K562 (cell line): ENCODE data around the gene TMIGD2. TPM values are rescaled to one million over a fixed set of nuclear protein-coding genes. Genes with fewer than 3 reads are reported as not detected.
"Not testable (repeated sequence)": the region's sequence is repeated elsewhere in the genome, so short reads cannot be mapped to it uniquely, and the experiment has no call there.

Experiments used
- EP400 ChIP-seq: fragments of 450-650 bp; IDR thresholded peaks from 2 replicates; pipeline ENCODE4 v1.6.1; 2017; ENCODE audit warnings: antibody characterized with exemption, mild to moderate bottlenecking, moderate library complexity
- SMARCA4 ChIP-seq: fragments of 450-650 bp; IDR thresholded peaks from 2 replicates; pipeline ENCODE4 v1.6.1; 2016
- SMARCA5 ChIP-seq: fragments of 450-650 bp; IDR thresholded peaks from 2 replicates; pipeline ENCODE4 v1.6.1; 2016
- TBP ChIP-seq: optimal IDR thresholded peaks from 2 replicates; pipeline ENCODE3; 2011; ENCODE audit warnings: low read depth, low read length, improper control_type of control experiment
- YY1 ChIP-seq, 3 experiments: IDR thresholded peaks; 2 replicates each; pipeline ENCODE4 v1.6.1; 2011; ENCODE audit warnings: low read length in 2 of 3, mild to moderate bottlenecking in 2 of 3, moderate library complexity in 2 of 3, borderline replicate concordance in 1 of 3, control low read depth in 1 of 3, low read depth in 1 of 3; ENCODE audit not compliant: insufficient read depth in 3 of 3, insufficient replicate concordance in 2 of 3, control insufficient read depth in 1 of 3, insufficient read length in 1 of 3; ENCODE audit errors: extremely low read depth in 1 of 3
- ZNF121 ChIP-seq: sonication (generic); formaldehyde crosslinking; conservative IDR thresholded peaks from 2 replicates; pipeline ENCODE4 v1.8.0; 2022; ENCODE audit warnings: missing genetic modification reagents
- polyA plus RNA-seq, 8 experiments: library from polyadenylated mRNA; depleted of rRNA in 4 of 8; stranded (reverse) in 5 of 8; unstranded in 3 of 8; fragments of >200 nt; fragmentation: Nextera tagmentation in 2 of 8; fragmentation: Illumina TruSeq in 1 of 8; extraction: Ambion mirVana in 2 of 8; extraction: Trizol in 1 of 8; gene quantifications; 2 replicates each; pipeline versions ENCODE4 v1.2.1 to v1.2.3, GENCODE V29; 2011 to 2014; ENCODE audit warnings: inconsistent platforms in 1 of 8, missing spikeins in 1 of 8
- total RNA-seq, 7 experiments: library from RNA; depleted of rRNA in 6 of 7; stranded (reverse); fragments of >200 nt in 6 of 7; fragmentation: Illumina TruSeq in 2 of 7; extraction: Trizol in 2 of 7; gene quantifications; 2 replicates each; pipeline versions ENCODE4 v1.2.1 to v1.2.3, GENCODE V29; 2011 to 2021; ENCODE audit warnings: low replicate concordance in 1 of 7
- TF ChIP-seq, protein P1 (sequence below), 2 experiments: fragments of 450-650 bp in 1 of 2; sonication (generic) in 1 of 2; formaldehyde crosslinking in 1 of 2; IDR thresholded peaks in 1 of 2; conservative IDR thresholded peaks in 1 of 2; 2 replicates each; pipeline versions ENCODE4 v1.6.1 to v1.8.1; 2016 to 2023; ENCODE audit warnings: mild to moderate bottlenecking in 2 of 2, moderate library complexity in 2 of 2, inconsistent platforms in 1 of 2, missing genetic modification reagents in 1 of 2
- TF ChIP-seq, protein P2 (sequence below), 2 experiments: fragments of 450-650 bp in 1 of 2; sonication (generic) in 1 of 2; formaldehyde crosslinking in 1 of 2; IDR thresholded peaks; 2 replicates each; pipeline versions ENCODE4 v1.7.1 to v1.9.0; 2016 to 2022; ENCODE audit warnings: inconsistent platforms in 1 of 2, mild to moderate bottlenecking in 1 of 2, missing genetic modification reagents in 1 of 2
- TF ChIP-seq, protein P3 (sequence below), 2 experiments: fragments of 450-650 bp; IDR thresholded peaks; 2 replicates each; pipeline ENCODE4 v1.6.1; 2016

Gene TMIGD2
- total and polyA plus RNA-seq, 9 of the 15 experiments (the other 6 are each of a cell fraction or from before 2014, with no cell fraction given), result not detected

DNA sequence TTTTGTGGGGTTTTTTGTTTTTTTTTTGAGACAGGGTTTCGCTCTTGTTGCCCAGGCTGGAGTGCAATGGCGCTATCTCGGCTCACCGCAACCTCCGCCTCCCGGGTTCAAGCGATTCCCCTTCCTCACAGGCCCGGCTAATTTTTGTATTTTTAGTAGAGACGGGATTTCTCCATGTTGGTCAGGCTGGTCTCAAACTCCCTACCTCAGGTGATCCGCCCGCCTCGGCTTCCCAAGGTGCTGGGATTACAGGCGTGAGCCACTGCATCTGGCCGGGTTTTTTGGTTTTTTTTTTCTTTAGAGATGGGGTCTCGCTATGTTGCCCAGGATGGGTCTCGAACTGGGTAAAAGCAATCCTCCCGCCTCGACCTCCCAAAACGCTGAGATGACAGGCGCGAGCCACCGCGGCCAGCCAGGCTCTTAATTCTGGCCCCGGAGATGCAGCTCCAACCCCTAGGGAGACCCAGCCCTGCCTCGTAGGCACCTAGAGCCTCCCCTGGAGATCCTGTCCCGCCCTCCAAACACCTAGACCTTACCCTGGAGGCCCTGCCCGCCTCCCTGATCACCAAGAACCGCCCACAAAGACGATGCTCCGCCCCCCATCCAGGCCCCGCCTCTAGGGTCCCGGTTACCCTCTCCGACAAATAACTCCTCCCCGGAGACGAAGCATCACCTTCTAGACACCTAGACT is 26.9 kb upstream of the TMIGD2 start (continued):
- TF ChIP-seq, protein P1, sequence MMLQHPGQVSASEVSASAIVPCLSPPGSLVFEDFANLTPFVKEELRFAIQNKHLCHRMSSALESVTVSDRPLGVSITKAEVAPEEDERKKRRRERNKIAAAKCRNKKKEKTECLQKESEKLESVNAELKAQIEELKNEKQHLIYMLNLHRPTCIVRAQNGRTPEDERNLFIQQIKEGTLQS (IDR thresholded peaks at IDR 0.05), result not testable (repeated sequence)
- TF ChIP-seq, protein P1 (CRISPR knock-in tag; conservative IDR thresholded peaks at IDR 0.05), result peak; percentile 30; the same call in 1 of the 2 replicates
- peak; percentile 39 for TF ChIP-seq TBP
- TF ChIP-seq SMARCA5, result 0 out of 2 replicates have a peak, but pooled peaks have one; percentile 63
- TF ChIP-seq, protein P2, sequence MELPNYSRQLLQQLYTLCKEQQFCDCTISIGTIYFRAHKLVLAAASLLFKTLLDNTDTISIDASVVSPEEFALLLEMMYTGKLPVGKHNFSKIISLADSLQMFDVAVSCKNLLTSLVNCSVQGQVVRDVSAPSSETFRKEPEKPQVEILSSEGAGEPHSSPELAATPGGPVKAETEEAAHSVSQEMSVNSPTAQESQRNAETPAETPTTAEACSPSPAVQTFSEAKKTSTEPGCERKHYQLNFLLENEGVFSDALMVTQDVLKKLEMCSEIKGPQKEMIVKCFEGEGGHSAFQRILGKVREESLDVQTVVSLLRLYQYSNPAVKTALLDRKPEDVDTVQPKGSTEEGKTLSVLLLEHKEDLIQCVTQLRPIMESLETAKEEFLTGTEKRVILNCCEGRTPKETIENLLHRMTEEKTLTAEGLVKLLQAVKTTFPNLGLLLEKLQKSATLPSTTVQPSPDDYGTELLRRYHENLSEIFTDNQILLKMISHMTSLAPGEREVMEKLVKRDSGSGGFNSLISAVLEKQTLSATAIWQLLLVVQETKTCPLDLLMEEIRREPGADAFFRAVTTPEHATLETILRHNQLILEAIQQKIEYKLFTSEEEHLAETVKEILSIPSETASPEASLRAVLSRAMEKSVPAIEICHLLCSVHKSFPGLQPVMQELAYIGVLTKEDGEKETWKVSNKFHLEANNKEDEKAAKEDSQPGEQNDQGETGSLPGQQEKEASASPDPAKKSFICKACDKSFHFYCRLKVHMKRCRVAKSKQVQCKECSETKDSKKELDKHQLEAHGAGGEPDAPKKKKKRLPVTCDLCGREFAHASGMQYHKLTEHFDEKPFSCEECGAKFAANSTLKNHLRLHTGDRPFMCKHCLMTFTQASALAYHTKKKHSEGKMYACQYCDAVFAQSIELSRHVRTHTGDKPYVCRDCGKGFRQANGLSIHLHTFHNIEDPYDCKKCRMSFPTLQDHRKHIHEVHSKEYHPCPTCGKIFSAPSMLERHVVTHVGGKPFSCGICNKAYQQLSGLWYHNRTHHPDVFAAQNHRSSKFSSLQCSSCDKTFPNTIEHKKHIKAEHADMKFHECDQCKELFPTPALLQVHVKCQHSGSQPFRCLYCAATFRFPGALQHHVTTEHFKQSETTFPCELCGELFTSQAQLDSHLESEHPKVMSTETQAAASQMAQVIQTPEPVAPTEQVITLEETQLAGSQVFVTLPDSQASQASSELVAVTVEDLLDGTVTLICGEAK (IDR thresholded peaks at IDR 0.05), result peak; percentile 74; the same call in 1 of the 2 replicates
- TF ChIP-seq, protein P2 (CRISPR knock-in tag; IDR thresholded peaks at IDR 0.05), result not testable (repeated sequence)
- TF ChIP-seq, protein P3, sequence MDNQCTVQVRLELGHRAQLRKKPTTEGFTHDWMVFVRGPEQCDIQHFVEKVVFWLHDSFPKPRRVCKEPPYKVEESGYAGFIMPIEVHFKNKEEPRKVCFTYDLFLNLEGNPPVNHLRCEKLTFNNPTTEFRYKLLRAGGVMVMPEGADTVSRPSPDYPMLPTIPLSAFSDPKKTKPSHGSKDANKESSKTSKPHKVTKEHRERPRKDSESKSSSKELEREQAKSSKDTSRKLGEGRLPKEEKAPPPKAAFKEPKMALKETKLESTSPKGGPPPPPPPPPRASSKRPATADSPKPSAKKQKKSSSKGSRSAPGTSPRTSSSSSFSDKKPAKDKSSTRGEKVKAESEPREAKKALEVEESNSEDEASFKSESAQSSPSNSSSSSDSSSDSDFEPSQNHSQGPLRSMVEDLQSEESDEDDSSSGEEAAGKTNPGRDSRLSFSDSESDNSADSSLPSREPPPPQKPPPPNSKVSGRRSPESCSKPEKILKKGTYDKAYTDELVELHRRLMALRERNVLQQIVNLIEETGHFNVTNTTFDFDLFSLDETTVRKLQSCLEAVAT (IDR thresholded peaks at IDR 0.05), result 0 out of 4 replicates have a peak, but pooled peaks of 1 of the 2 experiments have one; percentile 68
- peak; percentile 94 for TF ChIP-seq ZNF121 (CRISPR knock-in tag)
- peak in 1 of 3 experiments; percentile 13 for TF ChIP-seq YY1 (IDR thresholded peaks at IDR 0.05; ENCODE audit: borderline replicate concordance in 1 of 3, control insufficient read depth in 1 of 3, extremely low read depth in 1 of 3, insufficient read depth in 3 of 3, insufficient read length in 1 of 3, insufficient replicate concordance in 2 of 3, low read depth in 1 of 3, low read length in 2 of 3)
- 0 out of 2 replicates have a peak, but pooled peaks have one; percentile 20 for TF ChIP-seq SMARCA4
- 0 out of 2 replicates have a peak, but pooled peaks have one; percentile 38 for TF ChIP-seq EP400
